DND-41 (cell line): Measurements from ENCODE around the gene APH1A.

ENCODE experiments used
- CTCF ChIP-seq: IDR thresholded peaks from 2 replicates; pipeline ENCODE4 v1.5.1; 2012; ENCODE audit warnings: borderline replicate concordance, low read length, moderate library complexity, mild to moderate bottlenecking; ENCODE audit not compliant: poor library complexity, severe bottlenecking; ENCODE audit errors: extremely low read depth
- EZH2 ChIP-seq: IDR thresholded peaks from 3 replicates; pipeline ENCODE4 v1.6.1; 2012; ENCODE audit warnings: borderline replicate concordance, low read depth, mild to moderate bottlenecking, moderate library complexity, low read length, inconsistent platforms; ENCODE audit not compliant: severe bottlenecking

- TF ChIP-seq CTCF: no peak
- TF ChIP-seq EZH2: no peak
Measured at GRCh38 chr1:150226486-150226885, 42.3 kb downstream of the APH1A start.
